Stimulated activated CD4-positive, alpha-beta T cell treated with anti-CD3 and anti-CD28 coated beads, Interleukin-12 subunit alpha, Interleukin-12 subunit beta, amount 100 ng/mL, for 48 hours (primary cell): Measurements from ENCODE around the gene ABT1.

Source experiments
- DNase-seq, 3 donors: peaks; one replicate each; pipeline ENCODE4 v3.0.0-alpha.2; 2020; ENCODE audit warnings: low read depth in 2 of 3, low spot score in 1 of 3

Gene ABT1

GRCh38 chr6:26602262-26602661 is 5.5 kb downstream of the ABT1 start:
- DNase-seq = no peak

GRCh38 chr6:26604026-26604425 is 7.3 kb downstream of the ABT1 start:
- DNase-seq = no peak

DNA sequence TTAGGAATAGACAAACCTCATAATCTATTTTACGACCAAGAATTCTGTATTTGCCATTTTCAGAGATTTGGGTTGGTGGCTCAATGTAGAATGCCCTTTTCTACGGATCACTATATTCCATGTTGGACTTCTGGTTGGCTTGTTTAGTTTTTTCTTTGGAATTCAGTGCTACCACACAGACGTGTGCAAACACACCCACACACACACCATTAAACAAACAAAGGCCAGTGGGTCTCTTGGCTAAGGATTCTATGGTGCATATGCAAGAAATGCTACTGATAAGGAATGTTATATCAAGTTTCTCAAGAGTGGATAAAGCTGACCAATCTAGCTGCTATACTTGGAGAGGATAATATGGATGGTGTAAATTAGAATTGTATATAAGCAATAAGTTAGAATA is 8.0 kb downstream of the ABT1 start:
- DNase-seq = no peak

- peak in 2 of 3 donors; percentile 25 to 60 for DNase-seq
Measured at GRCh38 chr6:26607434-26608230, 10.9 kb downstream of the ABT1 start.

- no peak for DNase-seq
Measured at GRCh38 chr6:26609463-26609862, 12.7 kb downstream of the ABT1 start.

DNA sequence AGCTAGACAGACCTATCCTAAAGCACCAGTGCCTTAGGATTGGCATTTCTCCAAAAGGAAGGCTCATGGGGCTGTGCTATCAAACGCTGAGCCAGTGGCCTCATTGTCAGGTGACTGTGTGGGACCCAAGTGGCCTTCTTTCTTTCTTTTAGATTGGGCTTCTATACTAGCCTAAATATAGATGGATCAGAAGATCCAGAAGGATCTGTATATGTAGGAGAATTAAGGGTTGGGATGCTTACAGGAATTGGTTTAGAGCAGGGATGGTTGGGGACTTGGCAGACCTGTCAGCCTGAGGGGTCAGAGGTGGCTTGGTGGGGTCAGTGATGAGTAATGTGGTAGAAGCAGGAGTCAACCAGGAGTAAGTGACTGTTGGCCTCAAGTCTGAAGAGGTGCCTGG is 14.8 kb downstream of the ABT1 start:
- no peak for DNase-seq

DNA sequence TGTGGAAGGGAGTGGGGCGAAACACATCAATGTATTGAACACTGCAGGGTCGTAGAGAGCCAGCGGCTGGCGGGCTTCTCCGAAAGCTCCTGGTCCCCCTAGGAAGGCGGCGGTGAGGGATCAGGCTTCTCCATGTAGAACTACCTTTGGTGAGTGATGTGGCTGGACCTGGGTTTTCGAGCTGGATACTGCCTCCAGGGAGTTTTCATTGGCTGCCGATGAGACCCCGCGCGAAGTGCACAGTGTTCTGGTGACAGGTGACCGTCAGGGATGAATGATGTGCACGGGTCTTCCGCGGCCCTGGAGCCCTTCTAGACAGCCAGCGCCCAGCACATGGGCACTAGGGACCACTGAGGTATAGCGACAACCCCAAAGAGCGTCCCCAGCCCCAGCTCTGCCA is 16.4 kb downstream of the ABT1 start:
- DNase-seq = no peak

GRCh38 chr6:26613689-26614683 is 17.2 kb downstream of the ABT1 start:
- no peak for DNase-seq

GRCh38 chr6:26623339-26623859 is 26.6 kb downstream of the ABT1 start:
- DNase-seq = no peak

GRCh38 chr6:26624557-26624956 is 27.8 kb downstream of the ABT1 start:
- no peak for DNase-seq

- DNase-seq = no peak
Measured at GRCh38 chr6:26627843-26628242, 31.1 kb downstream of the ABT1 start.

DNA sequence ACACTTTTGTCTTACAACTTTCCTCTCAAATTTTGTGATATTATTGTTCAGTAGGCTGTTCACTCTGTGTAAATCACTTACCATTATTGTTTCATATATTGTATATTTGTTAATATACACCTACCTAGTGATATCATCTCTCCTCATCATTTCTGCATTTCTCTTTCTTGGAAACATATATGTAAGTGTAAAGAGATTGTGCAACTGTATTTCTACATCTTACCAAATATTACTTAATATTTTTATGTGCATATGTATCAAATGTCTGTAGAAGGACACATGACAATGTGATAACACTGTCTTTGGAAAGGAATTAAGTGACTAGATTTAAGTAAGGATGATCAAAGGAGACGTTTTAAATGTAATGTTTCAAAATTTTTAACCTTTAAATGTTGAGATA is 32.6 kb downstream of the ABT1 start:
- no peak for DNase-seq

- DNase-seq = no peak
Measured at GRCh38 chr6:26640806-26641205, 44.1 kb downstream of the ABT1 start.

DNA sequence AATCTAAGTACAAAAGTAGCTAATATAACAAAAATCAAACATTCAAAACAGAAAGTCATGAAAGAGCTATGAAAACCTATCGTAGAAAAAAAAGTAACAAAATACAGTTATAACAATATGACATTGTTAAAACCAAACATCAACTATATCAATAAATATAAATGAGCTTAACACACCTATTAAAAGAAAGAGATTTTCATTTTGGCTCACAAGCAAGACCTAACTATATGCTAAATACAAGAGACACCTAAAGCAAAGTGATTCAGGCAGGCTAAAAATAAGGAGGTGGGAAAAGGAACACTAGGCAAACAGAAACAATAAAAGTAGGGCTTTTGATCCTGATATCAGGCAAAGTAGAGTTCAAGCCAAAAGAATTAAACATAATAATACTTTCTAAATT is 49.3 kb downstream of the ABT1 start:
- no peak for DNase-seq
